NK-92 (cell line): ENCODE data around the gene ITGBL1.
"Not testable (repeated sequence)": the region's sequence is repeated elsewhere in the genome, so short reads cannot be mapped to it uniquely, and the experiment has no call there.

ENCODE experiments used
- DNase-seq: peaks from one replicate; lab custom pipeline; 2025; ENCODE audit not compliant: unreplicated experiment; lab: John Stamatoyannopoulos, UW

ITGBL1 gene

DNA sequence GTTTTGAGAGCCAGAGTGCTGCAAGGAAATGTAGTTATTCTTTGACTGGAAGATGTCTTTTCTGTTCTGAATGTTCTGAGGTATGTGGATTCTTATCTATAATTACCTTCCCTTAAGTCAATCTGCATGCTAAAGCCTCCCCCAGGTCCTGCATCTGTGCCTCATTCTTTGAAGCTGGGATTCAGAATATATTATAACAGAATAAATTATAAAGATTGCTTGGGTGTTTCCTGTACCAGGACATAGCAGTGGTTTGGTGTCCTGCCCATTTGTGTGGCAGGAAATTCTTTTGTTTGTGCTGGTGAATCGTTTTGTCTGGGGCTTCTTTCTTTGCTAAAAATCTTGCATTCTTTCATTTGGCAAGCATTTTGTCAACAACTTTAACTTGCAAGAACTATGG is 60.2 kb downstream of the ITGBL1 start:
- no peak for DNase-seq

- no peak for DNase-seq
Observed at GRCh38 chr13:101514100-101514499, 61.6 kb downstream of the ITGBL1 start.

DNA sequence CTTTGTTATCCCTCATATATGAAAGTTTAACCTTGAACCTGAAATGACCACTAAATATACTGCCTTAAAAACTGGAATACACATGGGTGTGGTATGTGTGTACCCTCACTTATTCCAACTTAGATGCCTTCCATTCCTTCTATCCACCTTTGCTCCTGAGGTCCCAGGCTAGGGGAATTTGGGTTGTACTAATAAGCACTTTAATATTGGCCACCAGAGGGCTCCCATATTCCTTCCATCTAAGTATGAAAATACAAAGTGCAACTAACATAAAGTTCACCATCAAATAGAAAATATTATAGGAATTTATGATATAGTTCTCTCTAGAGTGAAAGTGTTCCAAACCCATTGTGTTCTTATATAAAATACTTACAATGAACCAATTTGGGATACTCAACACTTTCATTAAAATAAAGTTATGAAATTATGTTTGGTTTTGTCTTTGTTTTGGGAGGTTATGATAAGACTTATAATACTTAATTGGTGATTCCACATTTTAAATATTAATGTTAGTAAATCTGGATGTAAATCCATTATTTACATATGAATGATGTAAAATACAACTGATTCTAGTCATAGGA is 62.3 kb downstream of the ITGBL1 start:
- no peak for DNase-seq

GRCh38 chr13:101515504-101515903 is 63.0 kb downstream of the ITGBL1 start:
- no peak for DNase-seq

DNA sequence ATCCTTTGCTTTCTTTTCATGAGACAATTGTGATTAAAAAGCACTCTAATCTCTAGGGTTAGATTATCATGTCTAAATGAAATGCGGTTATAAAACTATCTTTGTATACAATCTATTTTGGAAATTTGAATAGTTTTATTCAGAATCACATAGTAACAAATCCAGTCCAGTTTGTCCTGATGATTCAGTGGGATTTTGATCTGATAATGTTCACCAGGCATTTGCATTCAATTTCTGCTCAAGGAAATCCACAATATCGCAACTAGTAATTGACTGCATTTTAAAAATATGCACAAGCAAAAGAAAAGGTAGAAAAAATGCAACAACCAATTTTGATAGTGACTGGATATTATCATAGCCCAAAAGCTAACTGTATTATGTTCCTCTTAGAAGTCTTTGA is 63.8 kb downstream of the ITGBL1 start:
- no peak for DNase-seq

DNA sequence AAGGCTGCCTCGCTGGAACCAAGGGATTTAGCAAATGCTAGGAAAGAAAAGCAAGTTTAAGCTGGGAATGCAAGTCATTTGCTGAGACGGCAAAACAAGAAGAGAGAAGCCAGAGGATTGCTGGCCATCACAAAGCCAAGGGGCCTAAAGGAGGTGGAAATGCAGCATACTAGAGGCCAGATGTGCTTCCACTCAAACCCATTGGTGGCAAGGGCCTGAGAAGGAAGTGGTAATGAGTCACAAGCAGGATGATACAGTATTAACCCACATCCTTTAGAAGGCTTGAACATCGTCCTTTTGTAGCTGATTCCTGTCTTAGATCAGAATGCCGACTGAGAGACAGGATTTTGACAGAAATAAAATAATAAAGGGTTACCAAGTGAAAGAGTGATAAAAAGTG is 68.2 kb downstream of the ITGBL1 start:
- DNase-seq = no peak

- no peak for DNase-seq
Observed at GRCh38 chr13:101521371-101521770, 68.9 kb downstream of the ITGBL1 start.

DNA sequence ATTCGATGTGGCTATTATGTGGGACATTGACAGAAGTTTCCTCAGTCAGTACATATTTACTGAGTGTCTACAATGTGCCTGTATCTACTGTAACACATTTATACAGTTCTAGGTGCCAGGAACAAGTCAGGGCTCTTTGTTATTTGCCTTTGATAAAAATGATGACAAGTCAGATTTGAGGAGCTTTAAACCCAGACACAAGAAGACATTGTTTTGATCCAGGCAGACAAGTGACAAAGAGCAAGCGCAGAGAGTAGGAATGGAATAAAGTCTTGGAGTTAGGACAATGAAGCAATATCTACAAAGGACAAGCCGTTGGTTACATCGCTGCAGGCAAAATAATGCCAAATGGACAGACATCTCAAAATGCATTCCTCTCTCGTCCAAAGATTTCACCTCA is 70.1 kb downstream of the ITGBL1 start:
- no peak for DNase-seq

GRCh38 chr13:101523154-101524131 is 71.0 kb downstream of the ITGBL1 start:
- DNase-seq = no peak

GRCh38 chr13:101527130-101527529 is 74.7 kb downstream of the ITGBL1 start:
- DNase-seq = no peak

DNA sequence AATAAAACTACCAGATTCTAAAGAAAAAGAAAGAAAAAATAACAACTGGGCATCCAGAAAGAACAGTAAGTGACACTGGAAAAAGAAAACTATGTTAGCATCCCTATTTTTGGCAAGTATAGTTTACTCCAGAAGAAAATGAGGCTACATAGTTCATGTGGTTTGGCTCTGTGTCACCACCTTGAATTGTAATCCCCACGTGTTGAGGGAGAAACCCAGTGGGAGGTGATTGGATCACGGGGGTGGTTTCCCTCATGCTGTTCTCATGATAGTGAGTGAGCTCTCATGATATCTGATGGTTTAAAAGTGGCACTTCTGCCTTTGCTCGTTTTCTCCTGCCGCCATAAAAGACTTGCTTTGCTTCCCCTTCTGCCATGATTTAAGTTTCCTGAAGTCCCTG is 76.9 kb downstream of the ITGBL1 start:
- no peak for DNase-seq

DNA sequence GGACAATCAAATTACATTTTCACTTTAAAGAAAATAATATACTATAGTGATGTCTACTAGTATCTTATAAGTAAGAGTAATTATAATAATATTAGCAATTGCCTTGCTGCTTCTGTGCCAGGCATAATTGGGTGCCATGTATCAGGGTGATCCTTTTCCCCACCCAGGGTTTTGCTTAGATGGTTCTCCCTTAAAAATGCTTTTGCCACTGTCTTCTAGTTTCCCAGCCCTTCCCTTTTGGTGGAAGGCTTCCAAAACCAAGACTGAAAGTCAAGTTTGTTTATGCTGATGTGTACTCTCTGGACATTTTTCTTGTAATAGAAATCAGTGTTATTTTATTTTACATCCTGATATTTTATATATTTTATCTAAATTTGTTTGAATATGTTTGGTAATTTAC is 77.8 kb downstream of the ITGBL1 start:
- DNase-seq = no peak

DNA sequence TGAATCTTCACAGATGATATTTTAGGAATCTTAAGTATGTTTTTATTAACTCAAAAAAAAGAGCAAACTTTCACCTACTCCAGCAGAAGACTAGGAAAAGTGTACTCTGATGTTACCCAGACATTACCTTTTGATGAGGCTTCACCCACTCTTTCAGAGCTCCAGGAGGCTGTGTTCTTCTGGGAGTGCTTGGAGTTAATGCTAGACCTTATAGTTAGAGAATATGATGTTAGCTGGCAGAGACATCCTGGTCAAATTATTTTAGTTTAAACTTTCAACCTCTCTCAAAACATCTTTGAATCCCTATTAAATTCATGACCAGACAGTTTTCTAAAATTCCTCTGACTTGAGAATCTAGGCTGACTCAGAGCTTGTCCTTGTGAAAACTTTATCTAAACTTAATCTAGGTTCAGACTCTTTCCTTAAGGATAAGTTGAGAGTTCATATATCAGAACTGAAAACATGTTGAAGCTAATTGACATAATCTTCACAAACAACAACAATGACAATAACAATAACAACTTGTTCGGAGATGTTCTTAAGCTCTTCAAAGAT is 82.8 kb downstream of the ITGBL1 start:
- no peak for DNase-seq

DNA sequence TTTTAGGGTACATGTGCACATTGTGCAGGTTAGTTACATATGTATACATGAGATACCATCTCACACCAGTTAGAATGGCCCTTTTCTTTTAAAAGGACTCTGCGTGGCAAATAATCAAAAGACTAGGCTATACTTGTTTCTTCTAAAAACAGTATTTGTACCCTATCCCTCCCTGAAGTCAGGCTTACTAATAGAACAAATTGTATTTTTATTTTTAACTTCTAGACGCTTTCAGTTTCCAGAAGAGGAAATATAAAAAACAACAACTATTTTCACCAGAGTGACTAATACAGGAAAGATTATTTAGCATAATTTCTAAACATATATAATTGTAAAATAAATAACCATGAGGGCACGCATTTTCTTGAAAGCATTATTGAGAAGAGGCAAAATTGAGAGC is 83.6 kb downstream of the ITGBL1 start:
- no peak for DNase-seq

DNA sequence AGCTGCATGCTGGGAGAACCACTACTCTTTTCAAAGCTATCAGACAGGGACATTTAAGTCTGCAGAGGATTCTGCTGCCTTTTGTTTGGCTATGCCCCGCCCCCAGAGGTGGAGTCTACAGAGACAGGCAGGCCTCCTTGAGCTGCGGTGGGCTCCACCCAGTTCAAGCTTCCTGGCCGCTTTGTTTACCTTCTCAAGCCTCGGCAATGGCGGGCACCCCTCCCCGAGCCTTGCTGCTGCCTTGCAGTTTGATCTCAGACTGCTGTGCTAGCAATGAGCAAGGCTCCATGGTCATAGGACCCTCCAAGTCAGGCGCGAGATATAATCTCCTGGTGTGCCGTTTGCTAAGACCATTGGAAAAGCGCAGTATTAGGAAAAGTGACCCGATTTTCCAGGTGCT is 92.1 kb downstream of the ITGBL1 start:
- not testable (repeated sequence) for DNase-seq

- no peak for DNase-seq
Observed at GRCh38 chr13:101544979-101545378, 92.5 kb downstream of the ITGBL1 start.

- DNase-seq = no peak
Observed at GRCh38 chr13:101545521-101545920, 93.0 kb downstream of the ITGBL1 start.

- DNase-seq = no peak
Observed at GRCh38 chr13:101552286-101552685, 99.8 kb downstream of the ITGBL1 start.

DNA sequence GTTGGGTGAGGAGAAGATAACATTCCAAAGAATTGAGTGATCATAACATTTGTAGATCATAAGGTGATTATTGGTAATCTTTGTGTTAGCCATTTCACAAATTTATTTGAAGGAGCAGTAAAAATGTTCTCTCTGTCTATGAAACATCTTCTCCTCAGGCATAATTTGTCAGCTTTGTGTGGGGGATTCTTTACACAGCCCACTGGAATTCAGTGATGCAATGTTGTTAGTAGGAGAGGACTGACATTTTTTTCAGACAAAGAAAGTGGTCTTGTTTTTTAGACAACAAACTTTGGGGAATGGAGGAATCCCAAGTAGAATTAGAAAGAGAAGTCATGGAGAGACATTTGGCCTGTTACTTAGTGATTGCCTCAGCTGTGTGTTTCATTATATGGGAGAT is 100.3 kb downstream of the ITGBL1 start:
- DNase-seq = no peak

DNA sequence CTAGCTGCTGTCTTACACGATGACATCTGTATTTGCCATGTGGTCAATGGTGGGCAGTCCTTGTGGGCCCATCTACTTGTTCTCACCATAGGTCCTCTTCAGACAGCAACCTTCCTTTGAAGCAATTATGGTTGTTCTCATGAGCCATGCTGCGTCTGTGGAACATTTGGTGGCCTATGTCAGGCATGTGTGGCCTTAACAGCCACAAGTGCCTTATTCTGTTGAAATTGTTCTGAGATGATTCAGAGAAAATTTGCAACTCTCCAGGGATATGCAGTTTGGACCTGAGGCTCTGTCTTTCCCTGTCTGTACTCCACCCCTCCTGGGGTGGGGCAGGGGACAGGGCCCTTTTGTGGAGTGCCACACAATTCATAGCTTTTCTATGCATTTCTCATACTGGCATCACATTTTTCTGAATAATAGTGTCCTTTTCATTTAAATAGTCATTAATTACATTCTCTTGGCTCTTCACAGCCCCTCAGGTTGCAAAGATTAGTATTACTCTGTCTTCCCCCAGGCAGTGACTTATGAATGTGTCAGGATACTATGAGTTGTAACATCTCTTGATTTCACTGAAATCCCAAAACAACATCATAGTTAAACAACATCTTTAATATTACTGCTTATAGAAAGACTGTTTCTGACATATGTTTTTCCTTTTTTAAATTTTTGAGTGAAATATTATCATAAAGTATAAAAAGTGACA is 102.1 kb downstream of the ITGBL1 start:
- no peak for DNase-seq

GRCh38 chr13:101555610-101556009 is 103.1 kb downstream of the ITGBL1 start:
- DNase-seq = no peak
